Mammary epithelial cell (primary cell): ENCODE results near the gene DDX10.

Experiments used
- CTCF ChIP-seq, 2 donors: IDR thresholded peaks in 1 of 2; conservative IDR thresholded peaks in 1 of 2; 2 replicates each; pipeline ENCODE4 v1.5.1; 2011 to 2012; ENCODE audit warnings: inconsistent platforms in 2 of 2, low read length in 2 of 2, mild to moderate bottlenecking in 2 of 2, control low read depth in 1 of 2, low read depth in 1 of 2; ENCODE audit not compliant: insufficient read depth in 1 of 2; ENCODE audit errors: extremely low read depth in 1 of 2
- EZH2 ChIP-seq: IDR thresholded peaks from 2 replicates; pipeline ENCODE4 v1.6.1; 2012; ENCODE audit warnings: low read length, inconsistent platforms, borderline replicate concordance

- no peak for TF ChIP-seq CTCF (conservative IDR thresholded peaks at IDR 0.05 in 1 of 2, IDR thresholded peaks at IDR 0.05 in 1 of 2; ENCODE audit: extremely low read depth in 1 of 2, insufficient read depth in 1 of 2, low read depth in 1 of 2, low read length in 2 of 2)
- TF ChIP-seq EZH2 = no peak
Measured at GRCh38 chr11:108636222-108636621, 28.6 kb upstream of the DDX10 start.
